H9 (cell line): ENCODE results near the gene NPTX2. TPM values are rescaled to one million over a fixed set of nuclear protein-coding genes. Genes with fewer than 3 reads are reported as not detected.
A peak's percentile ranks its signal among the peaks of the same experiment; 100 is the strongest.

Source experiments
- DNase-seq: peaks from one replicate; pipeline ENCODE4 v3.0.0-alpha.2; 2017
- H2AFZ ChIP-seq: one replicate; pipeline ENCODE4 v1.6.1; 2013; ENCODE audit warnings: mild to moderate bottlenecking, low read length, control low read depth, moderate library complexity
- H2AK5ac ChIP-seq: 2 replicates; pipeline ENCODE4 v1.6.1; 2013; ENCODE audit warnings: low read length, control low read depth, mixed read lengths; ENCODE audit not compliant: insufficient read length
- H2BK120ac ChIP-seq: one replicate; pipeline ENCODE4 v1.6.1; 2013; ENCODE audit warnings: low read depth, mild to moderate bottlenecking, low read length, control low read depth, inconsistent platforms; ENCODE audit not compliant: poor library complexity, severe bottlenecking
- H2BK12ac ChIP-seq: 2 replicates; pipeline ENCODE4 v1.6.1; 2013; ENCODE audit warnings: low read length, control low read depth, mixed read lengths, low read depth; ENCODE audit not compliant: insufficient read length
- H2BK15ac ChIP-seq: 2 replicates; pipeline ENCODE4 v1.6.1; 2013; ENCODE audit warnings: low read depth, low read length, control low read depth
- H2BK20ac ChIP-seq: one replicate; pipeline ENCODE4 v1.6.1; 2013; ENCODE audit warnings: low read depth, mild to moderate bottlenecking, low read length, control low read depth, inconsistent platforms; ENCODE audit not compliant: poor library complexity, severe bottlenecking
- H2BK5ac ChIP-seq: 2 replicates; pipeline ENCODE4 v1.6.1; 2013; ENCODE audit warnings: low read length, control low read depth, mixed read lengths; ENCODE audit not compliant: insufficient read length
- H3K14ac ChIP-seq: 2 replicates; pipeline ENCODE4 v1.6.1; 2013; ENCODE audit warnings: low read length, control low read depth; ENCODE audit not compliant: insufficient read depth
- H3K18ac ChIP-seq: 2 replicates; pipeline ENCODE4 v1.6.1; 2013; ENCODE audit warnings: low read depth, mild to moderate bottlenecking, mixed read lengths, low read length, control low read depth; ENCODE audit not compliant: insufficient read length
- H3K23ac ChIP-seq: 2 replicates; pipeline ENCODE4 v1.6.1; 2013; ENCODE audit warnings: low read length, control low read depth, mixed read lengths, low read depth; ENCODE audit not compliant: insufficient read length
- H3K23me2 ChIP-seq: 2 replicates; pipeline ENCODE4 v1.6.1; 2013; ENCODE audit warnings: low read depth, mild to moderate bottlenecking, mixed read lengths, low read length, control low read depth; ENCODE audit not compliant: insufficient read length, poor library complexity, severe bottlenecking
- H3K27ac ChIP-seq: 2 replicates; pipeline ENCODE4 v1.5.1; 2013; ENCODE audit warnings: low read length, control low read depth, mixed read lengths, low read depth; ENCODE audit not compliant: insufficient read length
- H3K27me3 ChIP-seq: 2 replicates; pipeline ENCODE4 v1.6.1; 2013; ENCODE audit warnings: low read length, control low read depth, inconsistent platforms; ENCODE audit not compliant: insufficient read depth
- H3K4ac ChIP-seq: 2 replicates; pipeline ENCODE4 v1.6.1; 2013; ENCODE audit warnings: low read depth, mild to moderate bottlenecking, control low read depth, inconsistent platforms, low read length, moderate library complexity
- H3K4me1 ChIP-seq: 2 replicates; pipeline ENCODE4 v1.6.1; 2013; ENCODE audit warnings: low read length, control low read depth, inconsistent platforms; ENCODE audit not compliant: insufficient read depth
- H3K4me2 ChIP-seq: 2 replicates; pipeline ENCODE4 v1.6.1; 2013; ENCODE audit warnings: low read length, control low read depth, mixed read lengths; ENCODE audit not compliant: insufficient read length, insufficient read depth
- H3K56ac ChIP-seq: 2 replicates; pipeline ENCODE4 v1.6.1; 2013; ENCODE audit warnings: low read depth, mild to moderate bottlenecking, mixed read lengths, low read length, control low read depth; ENCODE audit not compliant: insufficient read length
- H3K79me1 ChIP-seq: 2 replicates; pipeline ENCODE4 v1.6.1; 2013; ENCODE audit warnings: low read depth, mild to moderate bottlenecking, moderate library complexity, low read length, control low read depth, inconsistent platforms; ENCODE audit not compliant: insufficient read depth, poor library complexity, severe bottlenecking
- H3K79me2 ChIP-seq: 2 replicates; pipeline ENCODE4 v1.6.1; 2013; ENCODE audit warnings: low read length, control low read depth, inconsistent platforms; ENCODE audit not compliant: insufficient read depth
- H3K9ac ChIP-seq: 2 replicates; pipeline ENCODE4 v1.6.1; 2013; ENCODE audit warnings: low read length, control low read depth, mixed read lengths; ENCODE audit not compliant: insufficient read length; ENCODE audit errors: extremely low read depth
- H3K9me3 ChIP-seq: one replicate; pipeline ENCODE4 v1.6.1; 2013; ENCODE audit warnings: low read depth, low read length, inconsistent platforms; ENCODE audit not compliant: control insufficient read depth
- H3T11ph ChIP-seq: one replicate; pipeline ENCODE4 v1.6.1; 2013; ENCODE audit warnings: mild to moderate bottlenecking, low read length, control low read depth, inconsistent platforms
- H4K20me1 ChIP-seq: one replicate; pipeline ENCODE4 v1.6.1; 2013; ENCODE audit not compliant: control insufficient read depth, insufficient read length, insufficient read depth
- H4K5ac ChIP-seq: 2 replicates; pipeline ENCODE4 v1.6.1; 2013; ENCODE audit warnings: low read depth, mild to moderate bottlenecking, mixed read lengths, low read length, control low read depth; ENCODE audit not compliant: insufficient read length
- H4K8ac ChIP-seq: replicated peaks from 2 replicates; pipeline ENCODE4 v1.6.1; 2013; ENCODE audit warnings: low read length, control low read depth, mixed read lengths, low read depth; ENCODE audit not compliant: insufficient read length
- H4K91ac ChIP-seq: 2 replicates; pipeline ENCODE4 v1.6.1; 2013; ENCODE audit warnings: low read depth, mild to moderate bottlenecking, moderate library complexity, mixed read lengths, low read length, control low read depth; ENCODE audit not compliant: insufficient read length
- H3K27ac Mint-ChIP-seq, 3 experiments: 2 replicates in 2 of 3; 3 replicates in 1 of 3; pipeline ENCODE4 v1.8.0; 2020 to 2021; ENCODE audit warnings: mixed read lengths in 3 of 3, mild to moderate bottlenecking in 1 of 3, moderate library complexity in 1 of 3
- H3K27me3 Mint-ChIP-seq: 2 replicates; pipeline ENCODE4 v1.8.0; 2021; ENCODE audit warnings: low read depth, mild to moderate bottlenecking, moderate library complexity, mixed read lengths
- H3K36me3 Mint-ChIP-seq, 3 experiments: 2 replicates in 2 of 3; 3 replicates in 1 of 3; pipeline ENCODE4 v1.8.0; 2020 to 2021; ENCODE audit warnings: low read depth in 3 of 3, mixed read lengths in 3 of 3; ENCODE audit not compliant: insufficient read depth in 1 of 3
- H3K4me1 Mint-ChIP-seq, 2 experiments: 2 replicates each; pipeline ENCODE4 v1.8.0; 2020; ENCODE audit warnings: mixed read lengths in 2 of 2
- H3K4me3 Mint-ChIP-seq, 2 experiments: 2 replicates in 1 of 2; 3 replicates in 1 of 2; pipeline ENCODE4 v1.8.0; 2020 to 2021; ENCODE audit warnings: mild to moderate bottlenecking in 2 of 2, mixed read lengths in 2 of 2, moderate library complexity in 1 of 2
- H3K9me3 Mint-ChIP-seq, 2 experiments: 2 replicates in 1 of 2; 3 replicates in 1 of 2; pipeline ENCODE4 v1.8.0; 2020; ENCODE audit warnings: mild to moderate bottlenecking in 2 of 2, mixed read lengths in 2 of 2, moderate library complexity in 1 of 2
- CTCF ChIP-seq: fragments of 200-600 bp; sonication (generic); conservative IDR thresholded peaks from 3 replicates; pipeline ENCODE4 v1.8.0; 2021; ENCODE audit warnings: antibody characterized with exemption, mild to moderate bottlenecking
- whole genome bisulfite sequencing: extraction: QIAGEN DNeasy Blood & Tissue Kit; methylation state at CpG from one replicate; pipeline ENCODE4 v1.1.7; 2013; ENCODE audit warnings: missing lambda C conversion rate, low lambda C conversion rate, mixed read lengths; ENCODE audit not compliant: insufficient read length; ENCODE audit errors: extremely low coverage; 5-methylcytosine and 5-hydroxymethylcytosine counted together
- long read RNA-seq: library from polyadenylated mRNA; unstranded; transcript quantifications from one replicate; pipeline ENCODE4 v2.0.0, GENCODE V29; 2020
- total RNA-seq: library from RNA; stranded (reverse); gene quantifications from 2 replicates; pipeline ENCODE4 v1.2.1, GENCODE V29; 2021

Gene NPTX2, protein sequence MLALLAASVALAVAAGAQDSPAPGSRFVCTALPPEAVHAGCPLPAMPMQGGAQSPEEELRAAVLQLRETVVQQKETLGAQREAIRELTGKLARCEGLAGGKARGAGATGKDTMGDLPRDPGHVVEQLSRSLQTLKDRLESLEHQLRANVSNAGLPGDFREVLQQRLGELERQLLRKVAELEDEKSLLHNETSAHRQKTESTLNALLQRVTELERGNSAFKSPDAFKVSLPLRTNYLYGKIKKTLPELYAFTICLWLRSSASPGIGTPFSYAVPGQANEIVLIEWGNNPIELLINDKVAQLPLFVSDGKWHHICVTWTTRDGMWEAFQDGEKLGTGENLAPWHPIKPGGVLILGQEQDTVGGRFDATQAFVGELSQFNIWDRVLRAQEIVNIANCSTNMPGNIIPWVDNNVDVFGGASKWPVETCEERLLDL
- 8.1 and 8.4 TPM in 2 replicates for total RNA-seq
- long read RNA-seq, partial matches to known transcripts, result 1 of 2 reads
- long read RNA-seq, other reads (novel, unspliced or antisense), result 1 of 2 reads

DNA sequence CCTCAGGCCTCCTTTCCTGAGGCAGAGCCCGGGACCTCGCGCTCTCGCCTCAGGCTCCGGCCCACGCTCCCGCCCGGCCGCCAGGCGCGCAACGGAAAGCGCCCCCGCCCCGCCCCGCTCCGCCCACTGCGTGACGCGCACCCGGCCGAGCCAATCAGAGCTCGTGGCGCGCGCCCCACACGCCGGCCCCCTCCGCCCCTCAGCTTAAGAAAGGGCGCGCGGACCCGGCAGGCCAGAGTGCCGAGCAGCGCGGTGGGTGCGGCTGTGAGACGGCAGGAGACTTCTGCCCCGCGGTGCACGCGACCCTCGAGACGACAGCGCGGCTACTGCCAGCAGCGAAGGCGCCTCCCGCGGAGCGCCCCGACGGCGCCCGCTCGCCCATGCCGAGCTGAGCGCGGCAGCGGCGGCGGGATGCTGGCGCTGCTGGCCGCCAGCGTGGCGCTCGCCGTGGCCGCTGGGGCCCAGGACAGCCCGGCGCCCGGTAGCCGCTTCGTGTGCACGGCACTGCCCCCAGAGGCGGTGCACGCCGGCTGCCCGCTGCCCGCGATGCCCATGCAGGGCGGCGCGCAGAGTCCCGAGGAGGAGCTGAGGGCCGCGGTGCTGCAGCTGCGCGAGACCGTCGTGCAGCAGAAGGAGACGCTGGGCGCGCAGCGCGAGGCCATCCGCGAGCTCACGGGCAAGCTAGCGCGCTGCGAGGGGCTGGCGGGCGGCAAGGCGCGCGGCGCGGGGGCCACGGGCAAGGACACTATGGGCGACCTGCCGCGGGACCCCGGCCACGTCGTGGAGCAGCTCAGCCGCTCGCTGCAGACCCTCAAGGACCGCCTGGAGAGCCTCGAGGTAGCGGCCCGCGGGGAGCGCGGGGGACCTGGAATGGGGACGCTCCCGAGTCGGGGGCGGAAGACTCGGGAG, at the start of gene NPTX2:
Gene NPTX2 (plus strand): TSS at position 235 of the 909 bp plus-strand sequence. CDS start 177 bp downstream, at position 412.
- peak; percentile 44; the same call in 2 of the 3 replicates for TF ChIP-seq CTCF
- Mint-ChIP-seq H3K9me3 (no peaks in the 10 kb centered on the region), H3K4me1 (peaks cover 16 to 33% of the 10 kb centered on the region in 2 experiments), H3K27ac (peak within 1 kb of the TSS in 1 of 3 experiments; percentile 76; a peak in 1 of 7 replicates), H3K4me3 (peak within 1 kb of the TSS; percentile 65 to 93), H3K36me3 (peaks cover 4 to 19% (median 19%) of the 10 kb centered on the region in 3 experiments), H3K27me3 (peaks cover 95% of the 10 kb centered on the region)
- H3K18ac ChIP-seq, result peak within 1 kb of the TSS; percentile 25
- no peak within 1 kb of the TSS for H2AK5ac ChIP-seq
- H3K4me2 ChIP-seq, result peak within 1 kb of the TSS; percentile 58
- H3K27me3 ChIP-seq, result peaks cover 14% of the 10 kb centered on the region; the same call in 1 of the 2 replicates
- no peak within 1 kb of the TSS for H3K9ac ChIP-seq
- H2BK5ac ChIP-seq, result no peak within 1 kb of the TSS
- H2BK20ac ChIP-seq, result no peak within 1 kb of the TSS
- peaks cover 5% of the 10 kb centered on the region; the same call in 1 of the 2 replicates for H3K4me1 ChIP-seq
- H3K4ac ChIP-seq, result no peak within 1 kb of the TSS
- H4K20me1 ChIP-seq, result no peaks in the 10 kb centered on the region
- no peak within 1 kb of the TSS for H2BK12ac ChIP-seq
- DNase-seq, result peak; percentile 85
- no peak within 1 kb of the TSS for H4K5ac ChIP-seq
- no peak within 1 kb of the TSS for H3K27ac ChIP-seq
- H4K8ac ChIP-seq, result no peak within 1 kb of the TSS
- no peak within 1 kb of the TSS for H2BK120ac ChIP-seq
- no peak within 1 kb of the TSS for H2BK15ac ChIP-seq
- H3K56ac ChIP-seq, result no peak within 1 kb of the TSS
- WGBS, result no CpG with 5 or more reads among the region's 130 CpGs
- no peak within 1 kb of the TSS for H3T11ph ChIP-seq
- no peak within 1 kb of the TSS for H2AFZ ChIP-seq
- H3K23me2 ChIP-seq, result peaks cover 14% of the 10 kb centered on the region
- no peak within 1 kb of the TSS for H4K91ac ChIP-seq
- no peaks in the 10 kb centered on the region for H3K79me2 ChIP-seq
- H3K14ac ChIP-seq, result no peak within 1 kb of the TSS; the same call in 1 of the 2 replicates
- no peaks in the 10 kb centered on the region for H3K79me1 ChIP-seq
- no peak within 1 kb of the TSS for H3K23ac ChIP-seq
- H3K9me3 ChIP-seq, result no peaks in the 10 kb centered on the region
